NOMO-1 (cell line): Measurements from ENCODE around the gene PRIM2.
"Not testable (repeated sequence)": the region's sequence is repeated elsewhere in the genome, so short reads cannot be mapped to it uniquely, and the experiment has no call there.

Source experiments
- DNase-seq, 2 experiments: peaks; one replicate each; lab custom pipeline; 2025; ENCODE audit not compliant: unreplicated experiment in 2 of 2; lab: John Stamatoyannopoulos, UW

The PRIM2 gene, protein sequence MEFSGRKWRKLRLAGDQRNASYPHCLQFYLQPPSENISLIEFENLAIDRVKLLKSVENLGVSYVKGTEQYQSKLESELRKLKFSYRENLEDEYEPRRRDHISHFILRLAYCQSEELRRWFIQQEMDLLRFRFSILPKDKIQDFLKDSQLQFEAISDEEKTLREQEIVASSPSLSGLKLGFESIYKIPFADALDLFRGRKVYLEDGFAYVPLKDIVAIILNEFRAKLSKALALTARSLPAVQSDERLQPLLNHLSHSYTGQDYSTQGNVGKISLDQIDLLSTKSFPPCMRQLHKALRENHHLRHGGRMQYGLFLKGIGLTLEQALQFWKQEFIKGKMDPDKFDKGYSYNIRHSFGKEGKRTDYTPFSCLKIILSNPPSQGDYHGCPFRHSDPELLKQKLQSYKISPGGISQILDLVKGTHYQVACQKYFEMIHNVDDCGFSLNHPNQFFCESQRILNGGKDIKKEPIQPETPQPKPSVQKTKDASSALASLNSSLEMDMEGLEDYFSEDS

DNA sequence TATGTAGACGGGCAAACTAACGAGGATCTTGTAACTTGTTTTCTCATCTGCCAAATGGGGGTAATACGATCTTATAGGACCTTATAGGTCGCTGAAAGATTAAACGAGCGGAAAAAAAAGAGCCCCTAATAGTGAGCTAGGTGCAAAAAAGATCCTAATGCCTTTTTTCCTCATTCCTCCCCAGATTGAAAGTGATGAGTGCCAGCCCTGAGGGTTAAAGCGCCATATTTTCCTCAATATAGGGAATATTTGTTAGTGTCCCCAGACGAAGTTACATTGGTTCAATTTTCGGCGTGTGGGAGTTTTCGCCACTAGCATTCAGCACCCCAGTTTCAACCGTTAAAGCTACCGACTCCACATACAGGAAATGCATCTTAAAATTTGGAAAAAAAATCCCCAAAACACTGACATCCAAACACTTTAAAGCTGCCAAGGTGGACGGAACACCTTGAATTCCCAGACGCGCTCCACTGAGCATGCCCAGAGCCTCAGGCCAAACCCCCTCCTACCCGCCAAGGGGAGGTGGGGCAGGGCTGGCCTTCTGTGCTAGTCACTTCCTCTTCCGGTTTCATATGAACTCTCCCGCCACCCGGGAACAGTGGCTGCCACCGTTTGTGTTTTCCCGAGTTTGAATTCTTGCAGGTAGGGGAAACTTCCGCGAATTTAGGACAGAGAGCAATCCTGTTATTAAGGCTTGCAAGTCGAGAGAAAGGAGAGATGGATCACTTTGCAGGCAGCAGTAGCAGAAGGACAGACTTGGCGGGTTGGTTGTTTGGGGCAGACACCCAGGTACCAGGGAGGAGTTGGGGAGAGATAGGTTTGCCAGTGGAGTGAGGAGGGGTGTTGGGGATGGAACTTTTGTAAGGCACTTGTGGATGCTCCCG is at the start of gene PRIM2:
TSS of gene PRIM2 (plus strand) at position 571 of the 884 bp plus-strand sequence. CDS start 816 bp downstream, outside the sequence.
- peak; percentile 84 for DNase-seq

DNA sequence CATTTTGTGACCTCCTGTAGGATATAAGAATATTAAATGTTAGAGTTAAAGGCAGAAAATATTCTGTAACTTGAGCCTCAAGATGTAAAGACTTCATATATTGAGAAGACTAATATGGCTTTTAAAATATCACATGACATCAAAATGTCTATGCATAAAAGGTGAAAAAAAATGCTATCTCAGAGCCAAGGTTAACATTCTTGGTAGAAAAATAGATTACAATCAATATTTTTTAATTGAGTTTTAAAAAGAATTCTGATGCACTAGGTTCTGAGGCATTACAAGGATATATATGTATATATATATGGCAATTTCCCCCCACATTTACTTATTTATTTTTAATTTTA is 49.2 kb upstream of the PRIM2 start:
- no peak for DNase-seq

DNA sequence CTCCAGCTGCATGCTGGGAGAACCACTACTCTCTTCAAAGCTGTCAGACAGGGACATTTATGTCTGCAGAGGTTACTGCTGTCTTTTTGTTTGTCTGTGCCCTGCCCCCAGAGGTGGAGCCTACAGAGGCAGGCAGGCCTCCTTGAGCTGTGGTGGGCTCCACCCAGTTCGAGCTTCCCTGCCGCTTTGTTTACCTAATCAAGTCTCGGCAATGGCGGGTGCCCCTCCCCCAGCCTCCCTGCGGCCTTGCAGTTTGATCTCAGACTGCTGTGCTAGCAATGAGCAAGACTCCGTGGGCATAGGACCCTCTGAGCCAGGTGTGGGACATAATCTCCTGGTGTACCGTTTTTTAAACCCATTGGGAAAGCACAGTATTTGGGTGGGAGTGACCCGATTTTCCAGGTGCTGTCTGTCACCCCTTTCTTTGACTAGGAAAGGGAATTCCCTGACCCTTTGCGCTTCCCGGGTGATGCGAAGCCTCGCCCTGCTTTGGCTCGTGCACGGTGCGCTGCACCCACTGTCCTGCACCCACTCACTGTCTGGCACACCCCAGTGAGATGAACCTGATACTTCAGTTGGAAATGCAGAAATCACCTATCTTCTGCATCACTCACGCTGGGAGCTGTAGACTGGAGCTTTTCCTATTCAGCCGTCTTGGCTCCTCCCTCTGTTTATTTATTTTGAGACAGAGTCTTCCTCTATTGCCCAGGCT is 43.2 kb upstream of the PRIM2 start:
- not testable (repeated sequence) for DNase-seq

DNA sequence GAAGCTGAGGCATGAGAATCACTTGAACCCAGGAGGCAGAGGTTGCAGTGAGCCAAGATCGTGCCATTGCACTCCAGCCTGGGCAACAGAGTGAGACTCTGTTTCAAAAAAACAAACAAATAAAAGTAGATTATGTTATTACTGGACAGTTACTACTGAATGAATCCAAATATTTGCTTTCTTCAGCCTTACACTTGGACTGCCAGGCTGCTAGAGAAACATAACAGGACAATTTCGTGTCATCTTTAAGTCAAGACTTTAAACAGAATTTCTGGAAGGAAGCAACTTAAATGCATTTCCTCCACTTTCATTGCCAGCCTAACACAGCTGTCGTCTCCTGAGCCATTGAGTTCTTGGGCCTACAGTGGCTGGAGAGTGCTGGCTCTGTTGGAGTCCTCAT is 42.0 kb upstream of the PRIM2 start:
- no peak for DNase-seq

DNA sequence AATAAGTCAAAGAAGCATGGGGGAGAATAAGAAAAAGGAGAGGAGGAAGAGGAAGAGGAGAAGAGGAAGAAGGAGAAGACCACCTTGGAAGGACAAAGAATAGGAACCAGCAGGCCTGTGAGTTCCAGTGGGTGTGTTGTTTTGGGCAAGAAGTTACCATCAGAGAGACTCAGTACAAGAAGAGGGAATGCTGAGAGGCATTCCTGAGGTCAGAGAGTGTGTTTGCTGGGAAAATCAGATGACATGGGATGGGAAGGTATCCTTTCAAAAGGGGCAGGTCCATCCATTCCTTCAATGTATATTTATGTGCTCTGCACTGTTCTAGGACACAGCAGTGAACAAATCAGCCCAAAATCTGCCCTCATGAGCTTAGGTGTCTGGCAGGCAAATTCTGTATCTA is 40.5 kb upstream of the PRIM2 start:
- DNase-seq = no peak

DNA sequence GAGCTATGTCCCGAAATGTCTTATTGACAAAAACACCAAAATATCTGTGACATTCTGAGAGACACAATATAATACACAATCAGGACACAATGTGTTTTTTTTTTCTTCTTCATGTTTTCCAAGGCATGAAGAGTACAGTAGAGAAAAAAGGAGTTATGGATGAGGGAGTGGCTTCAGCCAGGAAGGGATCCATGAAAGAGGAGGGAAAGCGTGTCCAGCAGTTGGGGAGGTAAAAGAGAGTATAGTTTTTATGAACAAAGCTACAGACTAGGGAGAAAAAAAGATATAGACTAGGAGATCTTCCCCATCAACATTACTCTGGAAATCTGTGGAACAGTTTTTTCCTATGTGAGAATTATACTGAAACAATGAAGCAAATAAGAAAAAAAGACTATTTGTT is 38.9 kb upstream of the PRIM2 start:
- no peak for DNase-seq

DNA sequence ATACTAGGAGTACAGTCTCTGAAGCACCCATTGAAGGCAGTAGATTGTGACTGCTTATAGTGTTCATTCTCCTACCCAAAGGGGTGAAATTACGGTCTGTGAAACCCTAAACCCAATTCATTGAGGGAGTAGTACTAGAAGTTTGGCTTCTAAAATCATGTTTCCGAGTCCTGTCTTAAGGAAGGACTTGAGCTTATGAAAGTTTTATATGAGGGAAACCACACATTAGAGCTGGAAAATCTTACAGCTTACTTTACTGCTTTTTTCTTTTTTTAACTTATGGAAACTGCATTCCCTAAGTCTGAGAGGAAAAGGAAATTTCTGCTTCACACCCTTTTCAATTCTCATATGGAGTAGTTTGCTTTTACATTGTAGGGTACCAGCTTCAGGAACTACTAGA is 38.4 kb upstream of the PRIM2 start:
- no peak for DNase-seq

DNA sequence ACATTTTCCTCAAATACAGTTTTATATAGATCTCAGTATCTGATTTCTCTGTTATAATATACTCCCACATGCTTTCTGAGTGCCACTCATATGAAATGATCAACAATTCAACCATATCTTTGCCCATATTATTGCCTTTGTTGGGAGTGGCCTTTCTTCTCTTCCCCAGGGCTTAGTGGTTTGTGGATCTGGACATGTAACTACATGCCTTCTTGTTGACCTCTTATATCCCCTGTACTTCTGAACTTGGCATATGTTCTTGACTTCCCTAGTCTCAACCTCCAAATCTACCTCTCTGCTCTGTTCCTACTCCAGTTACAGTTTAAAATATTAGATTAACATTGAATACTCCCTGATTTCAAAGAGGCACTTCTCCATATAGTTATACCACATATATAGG is 34.3 kb upstream of the PRIM2 start:
- no peak for DNase-seq

DNA sequence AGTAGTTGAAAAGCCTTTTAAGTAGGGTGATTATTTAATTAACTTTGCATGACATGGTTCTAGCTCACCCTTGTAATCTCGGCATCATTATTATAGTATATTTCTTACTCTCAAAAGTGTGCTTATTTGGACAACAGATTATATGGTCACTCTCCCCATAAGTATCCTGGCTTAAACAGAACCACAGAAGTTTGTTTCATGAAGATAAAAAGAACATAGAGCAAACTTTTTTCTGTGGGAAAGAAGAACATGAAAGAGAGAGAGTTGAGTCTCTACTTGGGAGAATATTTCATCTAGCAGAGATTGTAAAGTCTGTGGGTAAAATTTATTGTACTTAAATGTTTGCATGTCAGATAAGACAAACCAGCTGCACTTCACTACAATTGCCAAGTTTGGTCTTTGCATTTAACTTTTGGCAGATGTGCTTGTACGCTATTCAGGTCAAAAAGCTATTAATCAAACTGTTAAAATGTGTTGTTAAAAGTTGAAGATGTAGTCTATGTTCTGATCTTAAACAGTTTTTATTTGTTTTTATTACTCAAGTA is 33.4 kb upstream of the PRIM2 start:
- DNase-seq = no peak

DNA sequence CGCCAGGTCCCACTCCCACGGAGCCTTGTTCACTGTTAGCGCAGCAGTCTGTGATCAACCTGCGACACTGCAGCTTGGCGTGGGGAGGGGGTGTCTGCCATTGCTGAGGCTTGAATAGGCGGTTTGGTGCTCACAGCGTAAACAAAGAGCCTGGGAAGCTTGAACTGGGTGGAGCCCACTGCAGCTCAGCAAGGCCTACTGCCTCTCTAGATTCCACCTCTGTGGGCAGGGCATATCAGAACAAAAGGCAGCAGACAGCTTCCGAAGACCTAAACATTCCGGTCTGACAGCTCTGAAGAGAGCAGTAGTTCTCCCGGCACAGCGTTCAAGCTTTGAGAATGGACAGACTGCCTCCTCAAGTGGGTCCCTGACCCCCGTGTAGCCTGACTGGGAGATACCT is 29.3 kb upstream of the PRIM2 start:
- DNase-seq = not testable (repeated sequence)

DNA sequence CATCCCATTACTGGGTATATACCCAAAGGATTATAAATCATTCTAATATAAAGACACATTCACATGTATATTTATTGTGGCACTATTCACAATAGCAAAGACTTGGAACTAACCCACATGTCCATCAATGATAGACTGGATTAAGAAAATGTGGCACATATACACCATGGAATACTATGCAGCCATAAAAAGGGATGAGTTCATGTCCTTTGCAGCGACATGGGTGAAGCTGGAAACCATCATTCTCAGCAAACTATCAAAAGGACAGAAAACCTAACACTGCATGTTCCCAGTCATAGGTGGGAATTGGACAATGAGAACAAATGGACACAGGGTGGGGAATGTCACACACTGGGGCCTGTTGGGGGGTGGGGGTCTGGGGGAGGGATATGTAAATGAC is 24.0 kb upstream of the PRIM2 start:
- DNase-seq = not testable (repeated sequence)

DNA sequence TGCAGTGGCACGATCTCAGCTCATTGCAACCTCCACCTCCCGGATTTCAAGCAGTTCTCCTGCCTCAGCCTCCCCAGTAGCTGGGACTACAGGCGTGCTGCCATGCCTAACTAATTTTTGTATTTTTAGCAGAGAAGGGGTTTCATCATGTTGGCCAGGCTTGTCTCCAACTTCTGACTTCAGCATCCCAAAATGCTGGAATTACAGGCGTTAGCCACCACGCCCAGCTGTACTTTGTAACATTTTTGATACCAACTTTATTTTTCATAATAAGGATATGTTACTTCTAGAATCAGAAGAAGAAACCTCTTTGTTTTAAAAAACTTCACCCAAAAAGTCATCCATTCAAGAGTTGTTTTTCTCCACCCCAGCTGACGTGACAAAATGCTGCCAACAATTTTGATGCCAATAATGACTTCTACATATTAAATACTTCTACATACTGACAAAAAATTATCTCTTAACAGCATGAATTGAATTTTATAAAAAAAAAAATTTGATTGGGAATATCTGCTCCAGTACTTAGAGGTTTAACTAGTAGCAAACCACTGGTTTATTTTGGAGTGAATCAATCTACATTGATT is 22.5 kb upstream of the PRIM2 start:
- DNase-seq = no peak

DNA sequence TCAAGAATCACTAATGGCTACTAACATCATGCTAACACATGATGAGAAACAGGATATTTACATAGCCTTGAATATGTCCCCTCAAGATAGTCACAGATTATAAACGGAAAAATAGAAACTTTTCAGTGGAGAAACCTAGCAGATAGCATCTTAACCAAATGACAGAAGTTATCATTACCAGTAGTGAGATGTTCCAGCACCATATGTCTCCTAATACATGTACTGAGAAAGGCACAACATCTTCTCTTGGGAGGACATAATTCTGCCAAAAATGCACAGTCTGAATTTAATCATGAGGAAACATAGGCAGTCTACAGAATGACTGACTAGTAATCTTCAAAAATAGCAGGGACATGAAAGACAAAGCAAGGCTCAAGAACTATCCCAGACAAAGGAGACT is 19.9 kb upstream of the PRIM2 start:
- DNase-seq = no peak

DNA sequence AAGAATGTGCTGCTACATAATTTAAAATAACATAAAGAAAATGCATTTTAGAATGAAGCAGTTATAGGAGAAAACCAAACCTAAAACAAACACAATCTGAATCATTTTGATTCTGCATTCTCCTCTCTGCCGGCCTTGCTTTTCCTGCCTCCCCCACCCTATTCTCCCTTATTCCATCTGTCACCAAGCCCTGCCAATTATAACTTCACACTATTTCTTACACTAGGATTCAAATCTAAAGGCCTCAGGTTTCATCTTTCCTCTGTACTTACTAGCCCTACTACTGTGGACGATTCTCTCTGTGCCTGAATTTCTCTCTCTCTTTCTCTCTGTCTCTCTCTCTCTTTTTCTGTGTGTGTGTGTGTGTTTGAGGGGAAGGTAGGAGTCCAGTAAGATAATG is 18.7 kb upstream of the PRIM2 start:
- no peak for DNase-seq

DNA sequence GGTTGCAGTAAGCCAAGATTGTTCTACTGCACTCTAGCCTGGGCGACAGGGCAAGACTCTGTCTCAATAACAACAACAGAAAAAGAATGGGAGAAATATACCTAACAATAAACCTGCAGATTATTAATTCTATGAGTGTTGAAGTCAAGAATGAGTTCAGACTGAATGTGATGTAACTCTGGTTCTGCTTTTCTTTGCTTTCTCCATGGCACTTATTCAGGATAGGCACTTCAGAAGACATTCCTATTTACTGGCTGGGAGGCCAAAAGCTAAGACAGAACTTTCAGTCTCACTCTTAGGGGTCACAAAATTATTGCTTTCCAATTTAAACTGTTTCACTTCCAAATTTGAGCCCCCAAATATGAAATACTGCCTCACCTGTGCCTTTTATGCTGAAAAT is 15.7 kb upstream of the PRIM2 start:
- no peak for DNase-seq

DNA sequence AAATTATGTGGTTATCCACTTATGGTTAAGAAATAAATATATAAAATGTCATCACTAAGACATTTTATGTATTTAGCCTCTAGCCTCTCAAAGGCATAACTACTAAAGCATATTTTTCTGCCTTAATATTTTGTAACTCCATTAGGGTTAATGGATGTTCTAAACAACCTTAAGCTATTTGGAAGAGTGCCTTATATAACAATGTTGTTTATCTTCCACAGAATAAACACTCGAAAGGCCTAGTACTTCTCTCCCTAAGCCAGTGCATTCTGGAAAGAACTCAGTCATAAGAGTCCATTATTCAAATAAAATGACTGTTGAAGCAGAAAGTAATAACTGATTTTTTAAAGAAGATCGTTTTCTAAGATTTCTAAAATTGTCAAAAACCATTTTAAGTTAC is 15.0 kb upstream of the PRIM2 start:
- no peak for DNase-seq

DNA sequence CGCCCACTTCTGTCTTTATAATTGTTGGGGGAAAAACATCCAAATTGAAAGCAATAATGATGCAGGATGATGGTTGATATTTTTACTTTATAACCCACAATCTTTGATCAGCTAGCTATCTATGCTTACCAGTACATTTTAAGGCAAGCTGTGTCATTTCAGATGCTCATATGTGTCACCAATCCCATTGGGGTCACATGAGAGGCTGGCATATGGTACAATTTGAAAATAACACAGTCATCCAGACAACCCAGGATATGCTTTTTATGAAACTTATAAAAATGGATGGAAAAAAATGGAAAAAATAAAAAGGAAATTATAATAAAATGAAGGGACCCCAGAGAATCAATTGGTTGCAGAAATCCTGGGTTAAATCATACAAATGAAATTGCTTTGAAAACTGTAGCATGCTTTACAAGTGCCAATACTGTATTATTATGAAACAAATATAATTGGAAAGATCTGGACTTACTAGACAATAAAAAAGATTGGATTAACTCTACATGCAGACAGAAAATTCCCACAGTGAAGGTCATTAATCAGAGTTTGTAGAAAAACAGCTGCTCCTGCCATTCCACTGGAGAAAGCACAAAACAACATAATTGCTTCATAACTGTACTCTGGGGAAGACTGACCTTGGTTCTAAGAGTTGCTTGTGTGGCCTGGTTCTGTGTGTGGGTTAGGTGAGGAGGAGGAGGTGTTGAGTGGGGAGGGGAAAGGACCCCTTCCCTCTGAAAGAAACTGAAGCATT is 13.3 kb upstream of the PRIM2 start:
- no peak for DNase-seq

DNA sequence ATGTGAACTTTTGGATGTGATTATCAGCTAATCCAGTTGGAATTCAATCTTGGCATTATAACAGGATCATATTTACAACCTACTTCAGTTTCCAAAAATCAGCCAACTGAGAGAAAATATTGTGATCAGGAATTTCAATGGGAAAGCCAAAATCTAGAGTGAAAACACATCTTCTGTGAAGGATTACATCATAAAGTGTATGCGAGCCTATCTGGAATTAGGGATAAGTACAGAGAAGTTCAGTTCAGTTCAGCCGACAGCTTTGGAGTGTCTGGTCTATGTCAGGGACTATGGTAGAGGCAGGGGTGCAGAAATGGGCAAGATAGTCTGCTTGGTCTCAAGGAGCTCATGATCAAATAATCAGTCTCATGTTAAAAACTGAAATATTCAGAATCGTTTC is 12.3 kb upstream of the PRIM2 start:
- no peak for DNase-seq

DNA sequence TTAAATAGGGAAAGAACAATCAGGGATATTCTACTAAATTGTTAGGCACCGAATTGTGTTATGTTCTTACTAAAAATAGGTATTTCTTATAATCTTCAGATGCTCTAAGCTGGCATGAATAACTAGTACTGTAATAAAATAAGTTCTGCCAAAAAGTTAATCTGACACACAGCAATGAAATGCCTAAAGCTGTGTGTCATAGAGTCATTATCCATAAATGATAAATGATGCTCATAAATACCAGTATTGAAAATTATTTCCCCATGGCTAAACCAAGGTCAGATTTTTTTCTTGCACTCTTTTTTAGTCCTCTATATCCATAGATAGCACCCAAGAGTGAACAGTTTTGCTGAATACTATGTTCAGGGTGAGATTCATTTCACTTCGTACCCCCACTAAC is 11.7 kb upstream of the PRIM2 start:
- DNase-seq = no peak

DNA sequence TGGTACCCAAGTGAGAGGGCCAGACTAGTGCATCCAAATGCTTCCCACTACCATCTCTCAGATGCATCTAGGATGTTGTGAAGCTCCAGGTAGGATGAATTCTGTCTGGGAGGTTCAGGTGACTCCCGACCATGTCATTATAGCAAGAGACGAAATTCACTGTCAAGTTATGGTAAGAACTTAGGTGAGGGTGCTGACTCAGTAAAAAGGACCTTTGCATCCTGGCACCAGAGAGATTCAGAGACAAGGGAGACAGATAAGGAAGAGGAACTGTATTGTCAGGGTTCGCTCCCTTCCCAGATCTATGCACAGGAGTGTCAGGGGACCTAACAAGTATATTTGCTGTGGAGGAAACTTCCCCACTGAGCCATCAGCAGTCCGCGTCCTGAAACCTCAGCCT is 11.2 kb upstream of the PRIM2 start:
- no peak for DNase-seq
